H9 (cell line): ENCODE results near the gene TMEM222. TPM values are rescaled to one million over a fixed set of nuclear protein-coding genes. Genes with fewer than 3 reads are reported as not detected.
A peak's percentile ranks its signal among the peaks of the same experiment; 100 is the strongest.

Experiments used
- DNase-seq: peaks from one replicate; pipeline ENCODE4 v3.0.0-alpha.2; 2017
- H2AFZ ChIP-seq: one replicate; pipeline ENCODE4 v1.6.1; 2013; ENCODE audit warnings: mild to moderate bottlenecking, low read length, control low read depth, moderate library complexity
- H2AK5ac ChIP-seq: 2 replicates; pipeline ENCODE4 v1.6.1; 2013; ENCODE audit warnings: low read length, control low read depth, mixed read lengths; ENCODE audit not compliant: insufficient read length
- H2BK120ac ChIP-seq: one replicate; pipeline ENCODE4 v1.6.1; 2013; ENCODE audit warnings: low read depth, mild to moderate bottlenecking, low read length, control low read depth, inconsistent platforms; ENCODE audit not compliant: poor library complexity, severe bottlenecking
- H2BK12ac ChIP-seq: 2 replicates; pipeline ENCODE4 v1.6.1; 2013; ENCODE audit warnings: low read length, control low read depth, mixed read lengths, low read depth; ENCODE audit not compliant: insufficient read length
- H2BK15ac ChIP-seq: 2 replicates; pipeline ENCODE4 v1.6.1; 2013; ENCODE audit warnings: low read depth, low read length, control low read depth
- H2BK20ac ChIP-seq: one replicate; pipeline ENCODE4 v1.6.1; 2013; ENCODE audit warnings: low read depth, mild to moderate bottlenecking, low read length, control low read depth, inconsistent platforms; ENCODE audit not compliant: poor library complexity, severe bottlenecking
- H2BK5ac ChIP-seq: 2 replicates; pipeline ENCODE4 v1.6.1; 2013; ENCODE audit warnings: low read length, control low read depth, mixed read lengths; ENCODE audit not compliant: insufficient read length
- H3K14ac ChIP-seq: 2 replicates; pipeline ENCODE4 v1.6.1; 2013; ENCODE audit warnings: low read length, control low read depth; ENCODE audit not compliant: insufficient read depth
- H3K18ac ChIP-seq: 2 replicates; pipeline ENCODE4 v1.6.1; 2013; ENCODE audit warnings: low read depth, mild to moderate bottlenecking, mixed read lengths, low read length, control low read depth; ENCODE audit not compliant: insufficient read length
- H3K23ac ChIP-seq: 2 replicates; pipeline ENCODE4 v1.6.1; 2013; ENCODE audit warnings: low read length, control low read depth, mixed read lengths, low read depth; ENCODE audit not compliant: insufficient read length
- H3K23me2 ChIP-seq: 2 replicates; pipeline ENCODE4 v1.6.1; 2013; ENCODE audit warnings: low read depth, mild to moderate bottlenecking, mixed read lengths, low read length, control low read depth; ENCODE audit not compliant: insufficient read length, poor library complexity, severe bottlenecking
- H3K27ac ChIP-seq: 2 replicates; pipeline ENCODE4 v1.5.1; 2013; ENCODE audit warnings: low read length, control low read depth, mixed read lengths, low read depth; ENCODE audit not compliant: insufficient read length
- H3K27me3 ChIP-seq: 2 replicates; pipeline ENCODE4 v1.6.1; 2013; ENCODE audit warnings: low read length, control low read depth, inconsistent platforms; ENCODE audit not compliant: insufficient read depth
- H3K4ac ChIP-seq: 2 replicates; pipeline ENCODE4 v1.6.1; 2013; ENCODE audit warnings: low read depth, mild to moderate bottlenecking, control low read depth, inconsistent platforms, low read length, moderate library complexity
- H3K4me1 ChIP-seq: 2 replicates; pipeline ENCODE4 v1.6.1; 2013; ENCODE audit warnings: low read length, control low read depth, inconsistent platforms; ENCODE audit not compliant: insufficient read depth
- H3K4me2 ChIP-seq: 2 replicates; pipeline ENCODE4 v1.6.1; 2013; ENCODE audit warnings: low read length, control low read depth, mixed read lengths; ENCODE audit not compliant: insufficient read length, insufficient read depth
- H3K56ac ChIP-seq: 2 replicates; pipeline ENCODE4 v1.6.1; 2013; ENCODE audit warnings: low read depth, mild to moderate bottlenecking, mixed read lengths, low read length, control low read depth; ENCODE audit not compliant: insufficient read length
- H3K79me1 ChIP-seq: 2 replicates; pipeline ENCODE4 v1.6.1; 2013; ENCODE audit warnings: low read depth, mild to moderate bottlenecking, moderate library complexity, low read length, control low read depth, inconsistent platforms; ENCODE audit not compliant: insufficient read depth, poor library complexity, severe bottlenecking
- H3K79me2 ChIP-seq: 2 replicates; pipeline ENCODE4 v1.6.1; 2013; ENCODE audit warnings: low read length, control low read depth, inconsistent platforms; ENCODE audit not compliant: insufficient read depth
- H3K9ac ChIP-seq: 2 replicates; pipeline ENCODE4 v1.6.1; 2013; ENCODE audit warnings: low read length, control low read depth, mixed read lengths; ENCODE audit not compliant: insufficient read length; ENCODE audit errors: extremely low read depth
- H3K9me3 ChIP-seq: one replicate; pipeline ENCODE4 v1.6.1; 2013; ENCODE audit warnings: low read depth, low read length, inconsistent platforms; ENCODE audit not compliant: control insufficient read depth
- H3T11ph ChIP-seq: one replicate; pipeline ENCODE4 v1.6.1; 2013; ENCODE audit warnings: mild to moderate bottlenecking, low read length, control low read depth, inconsistent platforms
- H4K20me1 ChIP-seq: one replicate; pipeline ENCODE4 v1.6.1; 2013; ENCODE audit not compliant: control insufficient read depth, insufficient read length, insufficient read depth
- H4K5ac ChIP-seq: 2 replicates; pipeline ENCODE4 v1.6.1; 2013; ENCODE audit warnings: low read depth, mild to moderate bottlenecking, mixed read lengths, low read length, control low read depth; ENCODE audit not compliant: insufficient read length
- H4K8ac ChIP-seq: replicated peaks from 2 replicates; pipeline ENCODE4 v1.6.1; 2013; ENCODE audit warnings: low read length, control low read depth, mixed read lengths, low read depth; ENCODE audit not compliant: insufficient read length
- H4K91ac ChIP-seq: 2 replicates; pipeline ENCODE4 v1.6.1; 2013; ENCODE audit warnings: low read depth, mild to moderate bottlenecking, moderate library complexity, mixed read lengths, low read length, control low read depth; ENCODE audit not compliant: insufficient read length
- H3K27ac Mint-ChIP-seq, 3 experiments: 2 replicates in 2 of 3; 3 replicates in 1 of 3; pipeline ENCODE4 v1.8.0; 2020 to 2021; ENCODE audit warnings: mixed read lengths in 3 of 3, mild to moderate bottlenecking in 1 of 3, moderate library complexity in 1 of 3
- H3K27me3 Mint-ChIP-seq: 2 replicates; pipeline ENCODE4 v1.8.0; 2021; ENCODE audit warnings: low read depth, mild to moderate bottlenecking, moderate library complexity, mixed read lengths
- H3K36me3 Mint-ChIP-seq, 3 experiments: 2 replicates in 2 of 3; 3 replicates in 1 of 3; pipeline ENCODE4 v1.8.0; 2020 to 2021; ENCODE audit warnings: low read depth in 3 of 3, mixed read lengths in 3 of 3; ENCODE audit not compliant: insufficient read depth in 1 of 3
- H3K4me1 Mint-ChIP-seq, 2 experiments: 2 replicates each; pipeline ENCODE4 v1.8.0; 2020; ENCODE audit warnings: mixed read lengths in 2 of 2
- H3K4me3 Mint-ChIP-seq, 2 experiments: 2 replicates in 1 of 2; 3 replicates in 1 of 2; pipeline ENCODE4 v1.8.0; 2020 to 2021; ENCODE audit warnings: mild to moderate bottlenecking in 2 of 2, mixed read lengths in 2 of 2, moderate library complexity in 1 of 2
- H3K9me3 Mint-ChIP-seq, 2 experiments: 2 replicates in 1 of 2; 3 replicates in 1 of 2; pipeline ENCODE4 v1.8.0; 2020; ENCODE audit warnings: mild to moderate bottlenecking in 2 of 2, mixed read lengths in 2 of 2, moderate library complexity in 1 of 2
- CTCF ChIP-seq: fragments of 200-600 bp; sonication (generic); conservative IDR thresholded peaks from 3 replicates; pipeline ENCODE4 v1.8.0; 2021; ENCODE audit warnings: antibody characterized with exemption, mild to moderate bottlenecking
- WGBS: extraction: QIAGEN DNeasy Blood & Tissue Kit; methylation state at CpG from one replicate; pipeline ENCODE4 v1.1.7; 2013; ENCODE audit warnings: missing lambda C conversion rate, low lambda C conversion rate, mixed read lengths; ENCODE audit not compliant: insufficient read length; ENCODE audit errors: extremely low coverage; 5-methylcytosine and 5-hydroxymethylcytosine counted together
- total RNA-seq: library from RNA; stranded (reverse); gene quantifications from 2 replicates; pipeline ENCODE4 v1.2.1, GENCODE V29; 2021

TMEM222 gene
- total RNA-seq, 1 experiment from 2014 or later, result 36.8 TPM

DNA sequence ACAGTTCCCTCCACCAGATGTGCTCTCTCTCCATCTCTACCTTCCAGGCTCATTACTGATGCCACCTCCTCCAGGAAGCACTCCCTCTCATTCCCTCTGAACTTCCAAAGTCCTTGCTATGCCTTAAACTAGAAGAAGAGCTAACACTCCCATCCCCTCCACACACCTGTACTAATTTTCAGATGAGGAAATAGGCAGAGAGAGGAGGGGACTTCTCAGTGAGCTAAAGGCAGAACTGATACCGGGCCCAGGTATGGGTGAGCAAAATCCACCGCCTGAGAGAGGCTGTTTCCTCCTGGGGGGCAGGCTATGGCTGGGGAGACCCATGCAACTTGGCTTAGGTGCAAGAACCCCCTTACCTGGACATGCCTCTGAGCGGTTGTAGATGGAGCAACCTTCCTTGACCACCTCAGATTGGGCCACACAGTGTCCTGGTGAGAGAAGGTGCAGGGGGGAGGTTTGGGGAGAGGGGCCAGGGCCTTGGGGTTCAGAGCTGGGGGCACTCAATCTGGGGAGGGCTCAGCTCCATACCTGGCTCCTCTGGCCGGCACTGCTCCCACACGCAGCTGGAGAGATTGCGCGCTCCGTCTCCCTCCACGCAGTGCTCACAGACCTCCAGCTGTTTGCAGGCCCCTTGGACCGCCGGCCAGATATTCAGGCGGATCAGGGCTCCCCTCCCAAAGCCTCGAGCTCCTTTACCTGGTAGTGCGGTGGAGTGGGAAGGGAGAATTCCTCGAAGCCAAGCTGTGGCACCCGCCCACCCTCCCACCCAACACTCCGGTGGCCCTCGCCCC lies 60.2 kb downstream of the TMEM222 start:
- H4K5ac ChIP-seq, result no peak overlapping the region
- peak overlapping the region; percentile 57 for H3K4me2 ChIP-seq
- no peak for TF ChIP-seq CTCF
- H3K14ac ChIP-seq, result no peak overlapping the region
- H2BK120ac ChIP-seq, result no peak overlapping the region
- H2BK20ac ChIP-seq, result no peak overlapping the region
- H3K23ac ChIP-seq, result no peak overlapping the region
- DNase-seq, result no peak
- no peak overlapping the region for H2AFZ ChIP-seq
- H2BK5ac ChIP-seq, result no peak overlapping the region
- H3K9ac ChIP-seq, result no peak overlapping the region
- H3T11ph ChIP-seq, result no peak overlapping the region
- H3K56ac ChIP-seq, result no peak overlapping the region
- H3K4ac ChIP-seq, result no peak overlapping the region
- peaks cover 25% of the 10 kb centered on the region for H3K27me3 Mint-ChIP-seq
- no peak overlapping the region for H2AK5ac ChIP-seq
- H4K8ac ChIP-seq, result no peak overlapping the region
- peak overlapping the region; percentile 55 to 77; a peak in 3 of 5 replicates for H3K4me3 Mint-ChIP-seq
- H3K4me1 Mint-ChIP-seq, result peaks cover 8 to 17% of the 10 kb centered on the region in 2 experiments
- H3K27ac Mint-ChIP-seq, result no peak overlapping the region
- no peaks in the 10 kb centered on the region for H4K20me1 ChIP-seq
- H2BK15ac ChIP-seq, result no peak overlapping the region
- H3K18ac ChIP-seq, result no peak overlapping the region
- no peak overlapping the region for H4K91ac ChIP-seq
- no peaks in the 10 kb centered on the region for H3K27me3 ChIP-seq
- H3K27ac ChIP-seq, result no peak overlapping the region
- H2BK12ac ChIP-seq, result no peak overlapping the region
- H3K23me2 ChIP-seq, result peaks cover 6% of the 10 kb centered on the region
- no peaks in the 10 kb centered on the region for H3K9me3 ChIP-seq
- H3K9me3 Mint-ChIP-seq, result no peaks in the 10 kb centered on the region; a peak in 1 of 5 replicates
- no peaks in the 10 kb centered on the region for H3K79me1 ChIP-seq
- H3K36me3 Mint-ChIP-seq, result no peaks in the 10 kb centered on the region; a peak in 1 of 7 replicates
- no peaks in the 10 kb centered on the region; the same call in 1 of the 2 replicates for H3K4me1 ChIP-seq
- no peaks in the 10 kb centered on the region for H3K79me2 ChIP-seq
- WGBS, result no CpG with 5 or more reads among the region's 18 CpGs
